Epithelial cell of esophagus (primary cell): ENCODE measurements around the gene CENPB.
"Not testable (repeated sequence)": the region's sequence is repeated elsewhere in the genome, so short reads cannot be mapped to it uniquely, and the experiment has no call there.

ENCODE experiments used
- DNase-seq: peaks from one replicate; pipeline ENCODE4 v3.0.0; 2010; ENCODE audit warnings: low read depth
- H3K4me3 ChIP-seq: 2 replicates; pipeline ENCODE4 v1.5.1; 2011; ENCODE audit warnings: mild to moderate bottlenecking, low read length, control low read depth
- CTCF ChIP-seq: IDR thresholded peaks from 2 replicates; pipeline ENCODE4 v1.5.1; 2011; ENCODE audit warnings: low read depth, mild to moderate bottlenecking, low read length, control low read depth, inconsistent platforms; ENCODE audit not compliant: insufficient read depth; ENCODE audit errors: missing control alignments

Gene CENPB

GRCh38 chr20:3796477-3797225 is 10.1 kb upstream of the CENPB start:
- no peak for TF ChIP-seq CTCF
- no peak for DNase-seq
- peak overlapping the region; percentile 66 for H3K4me3 ChIP-seq

- peak within 1 kb of the TSS; percentile 66 for H3K4me3 ChIP-seq
- TF ChIP-seq CTCF = peak; percentile 34
- DNase-seq = peak; percentile 88
Measured at GRCh38 chr20:3795511-3796468, 9.2 kb upstream of the CENPB start, which contains the start of gene CDC25B. CDC25B (plus strand) TSS chr20:3796310; CDS start chr20:3796532, 222 bp downstream.

GRCh38 chr20:3794701-3795420 is 8.3 kb upstream of the CENPB start:
- no peak for TF ChIP-seq CTCF
- no peak for DNase-seq
- H3K4me3 ChIP-seq = no peak overlapping the region

GRCh38 chr20:3794168-3794567 is 7.6 kb upstream of the CENPB start:
- not testable (repeated sequence) for H3K4me3 ChIP-seq, DNase-seq

GRCh38 chr20:3789201-3789600 is 2.7 kb upstream of the CENPB start:
- not testable (repeated sequence) for DNase-seq, H3K4me3 ChIP-seq

GRCh38 chr20:3788685-3789155 is 2.2 kb upstream of the CENPB start:
- TF ChIP-seq CTCF = no peak
- DNase-seq = no peak
- no peak overlapping the region for H3K4me3 ChIP-seq

- H3K4me3 ChIP-seq = peak overlapping the region; percentile 44
- DNase-seq = no peak
- no peak for TF ChIP-seq CTCF
Measured at GRCh38 chr20:3787324-3788014, 929 bp upstream of the CENPB start.
